ENCODE data around the gene FLT3.

The FLT3 gene

DNA sequence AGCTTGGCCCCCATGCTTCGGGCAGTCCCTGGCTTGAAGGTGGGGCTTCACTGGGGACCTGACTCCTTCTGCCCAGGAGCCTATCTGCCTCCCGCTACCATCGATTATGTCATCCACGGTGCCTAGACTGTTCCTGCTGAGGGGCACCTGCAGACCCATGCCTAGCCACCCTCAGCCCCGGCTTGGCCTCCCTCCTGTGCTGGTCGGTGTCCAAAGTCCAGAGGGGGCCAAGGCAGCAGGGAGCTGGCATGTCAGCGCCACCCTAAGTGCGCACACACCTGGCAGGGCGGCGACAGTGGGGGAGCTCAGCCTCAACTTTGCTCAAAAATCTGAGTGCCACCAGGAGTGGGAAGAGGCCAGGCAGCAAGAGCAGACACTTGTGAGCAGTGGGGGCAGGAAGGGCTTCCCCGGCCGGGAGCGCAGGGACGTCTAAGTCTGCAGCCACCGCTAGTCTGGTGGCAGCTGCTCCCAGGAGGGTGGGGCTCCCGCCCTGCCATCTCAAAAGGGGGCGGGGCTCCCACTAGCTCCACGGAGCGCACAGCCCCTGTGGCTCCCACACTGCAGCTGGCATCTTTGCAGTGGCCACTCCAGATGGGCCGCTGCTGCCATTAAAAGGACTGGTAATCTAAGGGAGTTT lies 98.4 kb downstream of the FLT3 start:
- no peak overlapping the region for H3K27ac ChIP-seq
- H3K79me2 ChIP-seq = no peaks in the 10 kb centered on the region
- H3K9ac ChIP-seq = no peak overlapping the region
- TF ChIP-seq, protein P1, sequence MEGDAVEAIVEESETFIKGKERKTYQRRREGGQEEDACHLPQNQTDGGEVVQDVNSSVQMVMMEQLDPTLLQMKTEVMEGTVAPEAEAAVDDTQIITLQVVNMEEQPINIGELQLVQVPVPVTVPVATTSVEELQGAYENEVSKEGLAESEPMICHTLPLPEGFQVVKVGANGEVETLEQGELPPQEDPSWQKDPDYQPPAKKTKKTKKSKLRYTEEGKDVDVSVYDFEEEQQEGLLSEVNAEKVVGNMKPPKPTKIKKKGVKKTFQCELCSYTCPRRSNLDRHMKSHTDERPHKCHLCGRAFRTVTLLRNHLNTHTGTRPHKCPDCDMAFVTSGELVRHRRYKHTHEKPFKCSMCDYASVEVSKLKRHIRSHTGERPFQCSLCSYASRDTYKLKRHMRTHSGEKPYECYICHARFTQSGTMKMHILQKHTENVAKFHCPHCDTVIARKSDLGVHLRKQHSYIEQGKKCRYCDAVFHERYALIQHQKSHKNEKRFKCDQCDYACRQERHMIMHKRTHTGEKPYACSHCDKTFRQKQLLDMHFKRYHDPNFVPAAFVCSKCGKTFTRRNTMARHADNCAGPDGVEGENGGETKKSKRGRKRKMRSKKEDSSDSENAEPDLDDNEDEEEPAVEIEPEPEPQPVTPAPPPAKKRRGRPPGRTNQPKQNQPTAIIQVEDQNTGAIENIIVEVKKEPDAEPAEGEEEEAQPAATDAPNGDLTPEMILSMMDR (IDR thresholded peaks at IDR 0.05) = no peak
- H3K4me2 ChIP-seq (ENCODE audit: low read length) = no peak overlapping the region
- H2AFZ ChIP-seq = no peak overlapping the region
- H3K27me3 ChIP-seq (ENCODE audit: control insufficient read depth, insufficient read depth, low read length) = no peaks in the 10 kb centered on the region
- no peak overlapping the region for H3K4me3 ChIP-seq (ENCODE audit: low read depth, low read length)
- no peaks in the 10 kb centered on the region for H3K36me3 ChIP-seq (ENCODE audit: control insufficient read depth, insufficient read depth, low read length)
- H3K9me3 ChIP-seq (ENCODE audit: control insufficient read depth, low read length) = no peaks in the 10 kb centered on the region
- no peaks in the 10 kb centered on the region for H3K4me1 ChIP-seq

GRCh38 chr13:28001049-28001448 lies 99.3 kb downstream of the FLT3 start:
- no peak overlapping the region for H3K9ac ChIP-seq
- no peaks in the 10 kb centered on the region for H3K79me2 ChIP-seq
- H3K27me3 ChIP-seq (ENCODE audit: control insufficient read depth, insufficient read depth, low read length) = no peaks in the 10 kb centered on the region
- H2AFZ ChIP-seq = no peak overlapping the region
- TF ChIP-seq, protein P1 (IDR thresholded peaks at IDR 0.05) = no peak
- H3K4me1 ChIP-seq = no peaks in the 10 kb centered on the region
- no peak overlapping the region for H3K4me2 ChIP-seq (ENCODE audit: low read length)
- no peaks in the 10 kb centered on the region for H3K36me3 ChIP-seq (ENCODE audit: control insufficient read depth, insufficient read depth, low read length)
- H3K27ac ChIP-seq = no peak overlapping the region
- no peaks in the 10 kb centered on the region for H3K9me3 ChIP-seq (ENCODE audit: control insufficient read depth, low read length)
- H3K4me3 ChIP-seq (ENCODE audit: low read depth, low read length) = no peak overlapping the region

GRCh38 chr13:28000567-28000966 lies 99.8 kb downstream of the FLT3 start:
- Histone ChIP-seq H3K9ac (no peak overlapping the region), H3K79me2 (no peaks in the 10 kb centered on the region), H2AFZ (no peak overlapping the region), H3K4me1 (no peaks in the 10 kb centered on the region), H3K36me3 (ENCODE audit: control insufficient read depth, insufficient read depth, low read length) (no peaks in the 10 kb centered on the region), H3K27me3 (ENCODE audit: control insufficient read depth, insufficient read depth, low read length) (no peaks in the 10 kb centered on the region), H3K27ac (no peak overlapping the region), H3K4me3 (ENCODE audit: low read depth, low read length) (no peak overlapping the region), H3K4me2 (ENCODE audit: low read length) (no peak overlapping the region), H3K9me3 (ENCODE audit: control insufficient read depth, low read length) (no peaks in the 10 kb centered on the region)
- TF ChIP-seq, protein P1 (IDR thresholded peaks at IDR 0.05) = no peak

GRCh38 chr13:27997904-27998522 lies 102.4 kb downstream of the FLT3 start:
- Histone ChIP-seq H3K79me2 (no peaks in the 10 kb centered on the region), H3K36me3 (ENCODE audit: control insufficient read depth, insufficient read depth, low read length) (no peaks in the 10 kb centered on the region), H3K9ac (no peak overlapping the region), H3K9me3 (ENCODE audit: control insufficient read depth, low read length) (no peaks in the 10 kb centered on the region), H3K4me1 (no peaks in the 10 kb centered on the region), H3K4me3 (ENCODE audit: low read depth, low read length) (no peak overlapping the region), H3K27me3 (ENCODE audit: control insufficient read depth, insufficient read depth, low read length) (no peaks in the 10 kb centered on the region), H3K4me2 (ENCODE audit: low read length) (no peak overlapping the region), H3K27ac (no peak overlapping the region), H2AFZ (peak overlapping the region; percentile 23)
- TF ChIP-seq, protein P1 (IDR thresholded peaks at IDR 0.05) = peak; percentile 14

DNA sequence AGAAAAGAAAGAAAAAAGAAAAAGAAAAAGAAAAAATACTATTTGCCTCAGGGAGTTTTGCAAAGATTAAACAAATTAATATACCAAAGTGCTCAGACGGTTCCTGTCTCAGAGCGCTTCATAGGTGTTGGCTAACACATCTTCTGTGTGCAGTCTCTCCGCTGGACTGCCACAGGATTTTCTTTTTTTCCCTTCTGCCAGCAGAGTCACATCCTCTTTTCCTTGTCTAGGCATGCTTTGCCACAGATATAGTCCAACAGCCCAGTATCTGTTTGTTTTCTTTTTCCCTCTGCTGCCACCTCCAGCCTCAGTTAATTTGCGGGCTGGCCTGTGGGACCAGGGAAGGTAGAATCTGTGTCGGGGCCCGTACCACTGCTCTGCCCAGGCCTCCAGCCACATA lies 108.5 kb downstream of the FLT3 start:
- Histone ChIP-seq H3K9me3 (ENCODE audit: control insufficient read depth, low read length) (no peaks in the 10 kb centered on the region), H3K27ac (no peak overlapping the region), H3K36me3 (ENCODE audit: control insufficient read depth, insufficient read depth, low read length) (no peaks in the 10 kb centered on the region), H3K4me2 (ENCODE audit: low read length) (no peak overlapping the region), H2AFZ (no peak overlapping the region), H3K27me3 (ENCODE audit: control insufficient read depth, insufficient read depth, low read length) (no peaks in the 10 kb centered on the region), H3K4me1 (no peaks in the 10 kb centered on the region), H3K79me2 (no peaks in the 10 kb centered on the region), H3K9ac (no peak overlapping the region), H3K4me3 (ENCODE audit: low read depth, low read length) (no peak overlapping the region)
- TF ChIP-seq, protein P1 (IDR thresholded peaks at IDR 0.05) = no peak
